Body of pancreas (tissue), 4 donors: ENCODE measurements around the gene SDHC.

ENCODE experiments used
- CTCF ChIP-seq, 7 experiments: fragments of 450-650 bp in 4 of 7; fragments of 200-600 bp in 3 of 7; sonication (generic) in 3 of 7; IDR thresholded peaks; one replicate each; pipeline ENCODE4 v1.5.1; 2016 to 2019; ENCODE audit warnings: antibody characterized with exemption in 7 of 7
- POLR2A ChIP-seq, 3 donors: fragments of 450-650 bp; IDR thresholded peaks; one replicate each; pipeline ENCODE4 v1.6.1; 2016; ENCODE audit warnings: antibody characterized with exemption in 3 of 3, mild to moderate bottlenecking in 2 of 3

- TF ChIP-seq POLR2A (IDR thresholded peaks at IDR 0.05), result no peak
- no peak for TF ChIP-seq CTCF (IDR thresholded peaks at IDR 0.05)
These were observed 19.0 kb downstream of the SDHC start for GRCh38 chr1:161333166-161333565.
